OCI-LY1 (cell line): ENCODE measurements around the gene GIT2.

Experiments used
- H2AFZ ChIP-seq: fragments of 200-600 bp; sonication (generic), shearing (Covaris generic); 2 replicates; pipeline ENCODE4 v1.6.0; 2014; ENCODE audit warnings: antibody characterized with exemption, mild to moderate bottlenecking, low read length
- H3F3A ChIP-seq: fragments of 200-600 bp; sonication (generic), shearing (Covaris generic); 2 replicates; pipeline ENCODE4 v1.6.0; 2014; ENCODE audit warnings: mild to moderate bottlenecking, antibody characterized with exemption, low read length, moderate library complexity; ENCODE audit not compliant: insufficient read depth
- H3K27ac ChIP-seq: fragments of 200-600 bp; sonication (generic); 2 replicates; pipeline ENCODE4 v1.5.1; 2014; ENCODE audit warnings: low read length, mixed run types, mild to moderate bottlenecking, low read depth; ENCODE audit not compliant: poor library complexity, severe bottlenecking
- H3K27me3 ChIP-seq: fragments of 200-600 bp; sonication (generic); 2 replicates; pipeline ENCODE4 v1.6.0; 2014; ENCODE audit warnings: antibody characterized with exemption, mild to moderate bottlenecking, low read length, moderate library complexity; ENCODE audit not compliant: insufficient read depth
- H3K36me3 ChIP-seq: fragments of 200-600 bp; sonication (generic); 2 replicates; pipeline ENCODE4 v1.6.1; 2014; ENCODE audit warnings: mild to moderate bottlenecking, antibody characterized with exemption, low read length, moderate library complexity, mixed read lengths; ENCODE audit not compliant: insufficient read depth
- H3K4me1 ChIP-seq: fragments of 200-600 bp; sonication (generic); 2 replicates; pipeline ENCODE4 v1.5.1; 2014; ENCODE audit warnings: mild to moderate bottlenecking, low read length, moderate library complexity; ENCODE audit not compliant: insufficient read depth, severe bottlenecking
- H3K4me2 ChIP-seq: fragments of 200-600 bp; sonication (generic), shearing (Covaris generic); 2 replicates; pipeline ENCODE4 v1.6.1; 2014; ENCODE audit warnings: low read length
- H3K4me3 ChIP-seq: fragments of 200-600 bp; sonication (generic); 2 replicates; pipeline ENCODE4 v1.5.1; 2014; ENCODE audit warnings: low read length, low read depth, mild to moderate bottlenecking, mixed read lengths; ENCODE audit not compliant: poor library complexity, severe bottlenecking
- H3K79me2 ChIP-seq: fragments of 200-600 bp; shearing (Covaris generic); 2 replicates; pipeline ENCODE4 v1.6.1; 2016; ENCODE audit warnings: mixed run types, low read length, mixed read lengths; ENCODE audit not compliant: insufficient read depth
- H3K9ac ChIP-seq: fragments of 200-600 bp; sonication (generic), shearing (Covaris generic); 2 replicates; pipeline ENCODE4 v1.6.1; 2014; ENCODE audit warnings: mild to moderate bottlenecking, low read length, mixed read lengths
- H3K9me2 ChIP-seq: fragments of 200-600 bp; sonication (generic), shearing (Covaris generic); 2 replicates; pipeline ENCODE4 v1.6.1; 2014; ENCODE audit warnings: low read depth, mild to moderate bottlenecking, low read length, mixed read lengths
- H3K9me3 ChIP-seq: fragments of 200-600 bp; shearing (Covaris generic); 2 replicates; pipeline ENCODE4 v1.6.1; 2014; ENCODE audit warnings: low read length, mixed read lengths
- H4K20me1 ChIP-seq: fragments of 200-600 bp; sonication (generic), shearing (Covaris generic); 2 replicates; pipeline ENCODE4 v1.6.0; 2016; ENCODE audit warnings: mild to moderate bottlenecking, low read length; ENCODE audit not compliant: insufficient read depth
- EZH2 ChIP-seq: fragments of 200-600 bp; sonication (generic), shearing (Covaris generic); IDR thresholded peaks from 2 replicates; pipeline ENCODE4 v1.8.0; 2017; ENCODE audit warnings: borderline replicate concordance, mixed run types, mild to moderate bottlenecking, antibody characterized with exemption, low read length, moderate library complexity, mixed read lengths
- TF ChIP-seq, protein P1 (sequence below): fragments of 200-600 bp; sonication (generic), shearing (Covaris generic); IDR thresholded peaks from 2 replicates; pipeline ENCODE4 v1.5.1; 2017; ENCODE audit warnings: mild to moderate bottlenecking, antibody characterized with exemption, low read length, moderate library complexity, mixed read lengths

The GIT2 gene

DNA sequence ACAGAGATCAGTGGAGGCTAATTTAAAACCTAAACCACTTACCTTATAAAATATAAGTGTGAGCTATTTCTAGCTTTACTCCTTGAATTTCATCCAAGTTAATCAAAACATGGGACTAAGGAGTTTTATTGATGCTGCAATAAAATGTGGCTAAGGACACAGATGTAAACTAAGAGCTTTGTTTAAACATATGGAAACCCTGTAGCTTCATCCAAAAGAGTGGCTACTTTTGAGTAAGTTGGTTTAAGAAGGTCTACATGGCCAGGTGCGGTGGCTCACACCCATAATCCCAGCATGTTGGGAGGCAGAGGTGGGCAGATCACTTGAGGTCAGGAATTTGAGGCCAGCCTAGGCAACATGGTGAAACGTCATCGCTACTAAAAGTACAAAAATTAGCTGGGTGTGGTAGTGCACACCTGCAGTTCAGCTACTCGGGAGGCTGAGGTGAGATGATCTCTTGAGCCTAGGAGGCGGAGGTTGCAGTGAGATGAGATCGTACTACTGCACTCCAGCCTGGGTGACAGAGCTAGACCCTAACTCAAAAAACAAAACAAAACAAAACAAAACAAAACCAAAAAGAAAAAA lies 55.7 kb downstream of the GIT2 start:
- H3K4me3 ChIP-seq: no peak overlapping the region
- H4K20me1 ChIP-seq: no peaks in the 10 kb centered on the region
- peaks cover 35% of the 10 kb centered on the region for H3K36me3 ChIP-seq
- H3K79me2 ChIP-seq: no peaks in the 10 kb centered on the region
- H3K27ac ChIP-seq: no peak overlapping the region
- no peaks in the 10 kb centered on the region for H3K27me3 ChIP-seq
- TF ChIP-seq EZH2: no peak
- TF ChIP-seq, protein P1, sequence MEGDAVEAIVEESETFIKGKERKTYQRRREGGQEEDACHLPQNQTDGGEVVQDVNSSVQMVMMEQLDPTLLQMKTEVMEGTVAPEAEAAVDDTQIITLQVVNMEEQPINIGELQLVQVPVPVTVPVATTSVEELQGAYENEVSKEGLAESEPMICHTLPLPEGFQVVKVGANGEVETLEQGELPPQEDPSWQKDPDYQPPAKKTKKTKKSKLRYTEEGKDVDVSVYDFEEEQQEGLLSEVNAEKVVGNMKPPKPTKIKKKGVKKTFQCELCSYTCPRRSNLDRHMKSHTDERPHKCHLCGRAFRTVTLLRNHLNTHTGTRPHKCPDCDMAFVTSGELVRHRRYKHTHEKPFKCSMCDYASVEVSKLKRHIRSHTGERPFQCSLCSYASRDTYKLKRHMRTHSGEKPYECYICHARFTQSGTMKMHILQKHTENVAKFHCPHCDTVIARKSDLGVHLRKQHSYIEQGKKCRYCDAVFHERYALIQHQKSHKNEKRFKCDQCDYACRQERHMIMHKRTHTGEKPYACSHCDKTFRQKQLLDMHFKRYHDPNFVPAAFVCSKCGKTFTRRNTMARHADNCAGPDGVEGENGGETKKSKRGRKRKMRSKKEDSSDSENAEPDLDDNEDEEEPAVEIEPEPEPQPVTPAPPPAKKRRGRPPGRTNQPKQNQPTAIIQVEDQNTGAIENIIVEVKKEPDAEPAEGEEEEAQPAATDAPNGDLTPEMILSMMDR: no peak
- H3K4me2 ChIP-seq: no peak overlapping the region
- no peak overlapping the region for H3K9ac ChIP-seq
- H3F3A ChIP-seq: no peaks in the 10 kb centered on the region
- H3K4me1 ChIP-seq: no peaks in the 10 kb centered on the region
- H3K9me3 ChIP-seq: no peaks in the 10 kb centered on the region
- no peak overlapping the region for H2AFZ ChIP-seq
- no peaks in the 10 kb centered on the region for H3K9me2 ChIP-seq

DNA sequence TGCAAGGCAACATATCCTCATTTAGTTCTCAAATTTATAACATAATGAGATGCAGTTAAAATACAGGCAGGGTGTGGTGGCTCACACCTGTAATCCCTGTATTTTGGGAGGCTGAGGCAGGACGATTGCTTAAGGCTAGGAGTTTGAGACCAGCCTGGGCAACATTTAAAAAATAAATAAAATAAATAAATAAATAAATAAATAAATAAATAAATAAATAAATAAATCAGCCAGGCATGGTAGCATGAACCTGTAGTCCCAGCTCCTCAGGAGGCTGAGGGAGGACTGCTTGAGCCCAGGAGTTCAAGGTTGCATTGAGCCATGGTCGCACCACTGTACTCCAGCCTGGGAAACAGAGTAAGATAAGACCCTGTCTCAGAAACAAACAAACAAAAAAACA lies 56.7 kb downstream of the GIT2 start:
- Histone ChIP-seq H3K27me3 (no peaks in the 10 kb centered on the region), H3K4me3 (no peak overlapping the region)

DNA sequence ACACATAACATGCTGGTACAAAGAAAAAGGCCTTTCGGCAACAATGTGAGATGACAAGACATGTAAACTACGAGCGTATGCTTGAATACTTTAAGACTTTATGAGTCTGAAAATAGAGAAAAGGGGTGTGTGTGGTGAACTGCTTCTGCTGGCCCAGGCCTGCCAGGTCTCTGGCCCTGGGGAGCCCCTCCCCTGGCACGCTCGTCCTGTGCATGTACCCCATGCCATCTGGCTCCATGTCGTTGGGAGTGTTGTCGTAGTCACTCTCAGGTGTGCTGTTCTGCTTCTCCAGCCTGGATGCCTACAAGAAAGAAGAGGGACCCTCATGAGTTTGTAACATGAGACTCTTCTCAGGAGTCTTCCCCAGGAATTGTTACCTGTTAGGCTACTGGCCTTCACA lies 57.2 kb downstream of the GIT2 start:
- Histone ChIP-seq H3K27ac (no peak overlapping the region), H3K36me3 (peaks cover 27% of the 10 kb centered on the region), H2AFZ (no peak overlapping the region), H3K4me2 (no peak overlapping the region), H3F3A (no peaks in the 10 kb centered on the region), H3K79me2 (no peaks in the 10 kb centered on the region), H3K9me2 (no peaks in the 10 kb centered on the region), H3K9ac (no peak overlapping the region), H3K4me3 (no peak overlapping the region), H3K27me3 (no peaks in the 10 kb centered on the region), H3K9me3 (no peaks in the 10 kb centered on the region), H4K20me1 (no peaks in the 10 kb centered on the region), H3K4me1 (no peaks in the 10 kb centered on the region)
- no peak for TF ChIP-seq EZH2
- TF ChIP-seq, protein P1: no peak

More for the DNA sequence above, 56.7 kb downstream of the GIT2 start:
- H3K4me1 ChIP-seq: no peaks in the 10 kb centered on the region
- H3K27ac ChIP-seq: no peak overlapping the region
- H3K36me3 ChIP-seq: peaks cover 27% of the 10 kb centered on the region
- no peaks in the 10 kb centered on the region for H3K9me2 ChIP-seq
- no peak overlapping the region for H3K9ac ChIP-seq
- H4K20me1 ChIP-seq: no peaks in the 10 kb centered on the region
- no peak overlapping the region for H2AFZ ChIP-seq
- H3K79me2 ChIP-seq: no peaks in the 10 kb centered on the region
- H3F3A ChIP-seq: no peaks in the 10 kb centered on the region
- H3K4me2 ChIP-seq: no peak overlapping the region
- TF ChIP-seq EZH2: no peak
- TF ChIP-seq, protein P1: no peak
- H3K9me3 ChIP-seq: no peaks in the 10 kb centered on the region
